ENCODE measurements around the gene NCKAP5.

Gene NCKAP5

DNA sequence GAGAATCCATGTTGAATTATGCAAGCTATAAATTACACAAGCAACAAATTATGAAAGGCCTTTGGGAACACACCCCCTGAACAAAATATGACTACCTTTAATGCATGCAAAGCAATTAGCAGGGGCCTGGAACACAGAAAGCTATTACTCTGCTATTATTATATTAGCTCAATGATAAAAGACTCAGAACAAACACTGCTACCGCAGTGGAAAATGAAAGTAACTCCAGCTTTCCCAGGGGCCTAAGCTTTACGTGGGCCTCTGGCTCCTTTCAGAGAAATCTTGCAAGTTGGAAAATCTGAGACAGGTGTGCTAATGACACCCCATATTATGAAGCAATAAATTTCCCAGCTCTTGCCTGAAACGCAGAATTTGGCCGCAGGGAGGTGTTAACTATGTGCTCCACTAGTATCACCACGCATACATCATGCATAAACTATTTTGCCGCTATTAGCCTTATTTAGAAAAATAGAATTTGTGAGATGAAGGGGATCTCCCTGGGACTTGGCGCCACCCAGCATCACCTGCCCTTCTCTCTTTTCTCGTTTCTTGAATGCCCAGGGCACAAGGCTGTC, 576.7 kb downstream of the NCKAP5 start:
- DNase-seq (ENCODE audit: extremely low read depth, insufficient read length) = no peak
- TF ChIP-seq, protein P1, sequence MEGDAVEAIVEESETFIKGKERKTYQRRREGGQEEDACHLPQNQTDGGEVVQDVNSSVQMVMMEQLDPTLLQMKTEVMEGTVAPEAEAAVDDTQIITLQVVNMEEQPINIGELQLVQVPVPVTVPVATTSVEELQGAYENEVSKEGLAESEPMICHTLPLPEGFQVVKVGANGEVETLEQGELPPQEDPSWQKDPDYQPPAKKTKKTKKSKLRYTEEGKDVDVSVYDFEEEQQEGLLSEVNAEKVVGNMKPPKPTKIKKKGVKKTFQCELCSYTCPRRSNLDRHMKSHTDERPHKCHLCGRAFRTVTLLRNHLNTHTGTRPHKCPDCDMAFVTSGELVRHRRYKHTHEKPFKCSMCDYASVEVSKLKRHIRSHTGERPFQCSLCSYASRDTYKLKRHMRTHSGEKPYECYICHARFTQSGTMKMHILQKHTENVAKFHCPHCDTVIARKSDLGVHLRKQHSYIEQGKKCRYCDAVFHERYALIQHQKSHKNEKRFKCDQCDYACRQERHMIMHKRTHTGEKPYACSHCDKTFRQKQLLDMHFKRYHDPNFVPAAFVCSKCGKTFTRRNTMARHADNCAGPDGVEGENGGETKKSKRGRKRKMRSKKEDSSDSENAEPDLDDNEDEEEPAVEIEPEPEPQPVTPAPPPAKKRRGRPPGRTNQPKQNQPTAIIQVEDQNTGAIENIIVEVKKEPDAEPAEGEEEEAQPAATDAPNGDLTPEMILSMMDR (IDR thresholded peaks at IDR 0.05; ENCODE audit: insufficient read depth, low read length, poor library complexity, severe bottlenecking) = no peak
- no peaks in the 10 kb centered on the region for H3K27me3 ChIP-seq (replicated peaks; ENCODE audit: control insufficient read depth, insufficient read depth, low read length)
- H3K36me3 ChIP-seq (ENCODE audit: control insufficient read depth, insufficient read depth, low read length) = no peaks in the 10 kb centered on the region
- no peak overlapping the region for H3K4me3 ChIP-seq (replicated peaks; ENCODE audit: low read depth, low read length)

DNA sequence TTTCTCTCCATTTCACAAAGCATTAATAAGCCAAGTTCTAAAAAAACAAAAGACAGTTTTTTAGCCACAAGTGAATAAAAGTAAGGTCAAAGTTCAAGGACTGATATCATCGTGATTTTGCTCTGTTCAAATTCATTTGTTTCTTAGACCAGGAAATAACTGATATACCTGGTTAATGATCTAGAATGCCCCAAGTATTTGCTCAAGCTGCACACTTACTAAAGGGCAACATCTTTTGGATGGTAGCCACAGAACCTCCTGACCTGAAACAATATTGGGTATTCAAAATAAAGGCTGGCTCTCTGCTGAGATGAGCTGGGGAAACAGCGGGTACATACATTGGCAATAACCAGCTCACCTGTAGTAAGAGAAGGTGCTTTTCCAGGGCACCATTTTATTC, 583.5 kb downstream of the NCKAP5 start:
- TF ChIP-seq, protein P1 (IDR thresholded peaks at IDR 0.05; ENCODE audit: insufficient read depth, low read length, poor library complexity, severe bottlenecking) = no peak
- Histone ChIP-seq H3K36me3 (ENCODE audit: control insufficient read depth, insufficient read depth, low read length) (no peaks in the 10 kb centered on the region), H3K27me3 (replicated peaks; ENCODE audit: control insufficient read depth, insufficient read depth, low read length) (no peaks in the 10 kb centered on the region), H3K4me3 (replicated peaks; ENCODE audit: low read depth, low read length) (no peak overlapping the region)
- no peak for DNase-seq (ENCODE audit: extremely low read depth, insufficient read length)

DNA sequence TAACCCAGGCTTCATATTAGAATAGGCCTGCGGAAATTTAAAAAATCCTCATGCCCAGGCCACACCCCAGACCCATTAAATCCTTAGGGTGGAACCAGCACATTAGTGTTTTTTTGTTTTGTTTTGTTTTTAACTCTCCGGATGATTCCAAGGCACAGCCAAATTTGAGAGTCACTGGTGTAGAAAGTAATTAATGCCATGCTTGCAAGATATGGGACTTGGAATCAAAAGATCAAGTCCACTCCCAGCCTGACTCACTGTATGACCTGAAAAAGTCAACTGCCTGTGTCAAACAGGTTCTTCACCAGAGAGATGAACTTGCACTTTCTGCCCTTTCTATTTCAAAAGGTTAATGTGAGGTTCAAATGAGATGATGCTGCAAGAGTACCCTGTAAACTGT, 588.0 kb downstream of the NCKAP5 start:
- no peak overlapping the region for H3K4me3 ChIP-seq (replicated peaks; ENCODE audit: low read depth, low read length)
- TF ChIP-seq, protein P1 (IDR thresholded peaks at IDR 0.05; ENCODE audit: insufficient read depth, low read length, poor library complexity, severe bottlenecking) = no peak
- no peaks in the 10 kb centered on the region for H3K36me3 ChIP-seq (ENCODE audit: control insufficient read depth, insufficient read depth, low read length)
- no peaks in the 10 kb centered on the region for H3K27me3 ChIP-seq (replicated peaks; ENCODE audit: control insufficient read depth, insufficient read depth, low read length)
- DNase-seq (ENCODE audit: extremely low read depth, insufficient read length) = no peak

DNA sequence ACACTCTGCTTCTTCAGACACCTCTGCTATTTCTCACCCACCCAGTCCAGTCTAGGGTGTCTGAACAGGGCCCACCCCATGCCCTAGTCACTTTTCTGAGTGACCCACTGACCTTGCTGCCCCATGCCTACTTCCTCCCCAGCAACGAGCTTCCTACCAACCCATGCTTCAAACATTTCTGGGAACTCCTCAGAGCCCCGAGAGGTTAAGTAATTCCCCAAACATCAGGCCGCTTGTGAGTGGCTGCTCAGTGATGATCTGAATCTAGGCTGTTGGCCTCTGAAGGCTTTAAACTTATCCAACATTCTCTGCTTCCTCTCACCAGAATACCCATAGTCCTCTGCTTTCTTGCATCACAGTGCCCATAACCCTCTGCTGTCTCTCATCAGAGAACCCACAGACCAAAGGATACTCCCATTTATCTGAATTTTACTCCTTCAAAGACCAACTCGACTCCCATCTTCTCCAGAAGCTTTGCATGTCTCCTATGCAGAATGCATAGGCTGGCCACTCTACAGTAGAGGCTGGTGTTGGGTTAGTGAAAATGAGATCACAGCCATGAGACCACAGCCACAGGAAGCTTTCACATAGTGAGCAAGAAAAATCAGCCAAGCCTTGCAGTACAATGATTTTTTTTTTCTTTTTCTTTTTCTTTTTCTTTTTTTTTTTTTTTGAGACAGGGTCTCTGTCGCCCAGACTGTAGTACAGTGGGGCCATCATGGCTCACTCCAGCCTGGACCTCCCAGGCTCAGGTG, 588.7 kb downstream of the NCKAP5 start:
- DNase-seq (ENCODE audit: extremely low read depth, insufficient read length) = peak; percentile 6
- Histone ChIP-seq H3K36me3 (ENCODE audit: control insufficient read depth, insufficient read depth, low read length) (no peaks in the 10 kb centered on the region), H3K27me3 (replicated peaks; ENCODE audit: control insufficient read depth, insufficient read depth, low read length) (no peaks in the 10 kb centered on the region), H3K4me3 (replicated peaks; ENCODE audit: low read depth, low read length) (no peak overlapping the region)
- TF ChIP-seq, protein P1 (IDR thresholded peaks at IDR 0.05; ENCODE audit: insufficient read depth, low read length, poor library complexity, severe bottlenecking) = no peak

DNA sequence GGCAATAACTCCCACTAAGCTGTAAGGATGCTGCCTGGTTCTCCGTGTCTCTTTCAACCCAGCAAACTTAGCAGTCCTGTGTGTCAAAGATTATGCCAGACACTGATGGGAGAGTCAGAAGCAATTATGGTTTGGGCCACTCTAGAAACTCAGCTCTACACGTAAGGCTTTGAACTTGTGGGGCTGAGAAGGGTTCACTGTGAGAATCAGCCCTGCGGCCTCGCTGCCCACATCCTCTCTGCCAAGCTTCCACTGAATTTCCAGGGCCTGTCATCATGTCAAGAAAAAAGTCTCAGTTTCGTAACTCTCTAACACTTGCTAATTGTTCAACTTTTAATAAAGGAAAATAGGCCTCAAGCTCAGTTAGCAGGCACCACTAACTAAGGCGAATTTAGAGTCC, 589.4 kb downstream of the NCKAP5 start:
- TF ChIP-seq, protein P1 (IDR thresholded peaks at IDR 0.05; ENCODE audit: insufficient read depth, low read length, poor library complexity, severe bottlenecking) = no peak
- peak; percentile 12 for DNase-seq (ENCODE audit: extremely low read depth, insufficient read length)
- H3K27me3 ChIP-seq (replicated peaks; ENCODE audit: control insufficient read depth, insufficient read depth, low read length) = no peaks in the 10 kb centered on the region
- H3K4me3 ChIP-seq (replicated peaks; ENCODE audit: low read depth, low read length) = no peak overlapping the region
- no peaks in the 10 kb centered on the region for H3K36me3 ChIP-seq (ENCODE audit: control insufficient read depth, insufficient read depth, low read length)

Measured in GM06990 (cell line).